Stimulated activated CD8-positive, alpha-beta memory T cell treated with anti-CD3 and anti-CD28 coated beads, Interleukin-12 subunit alpha, Interleukin-12 subunit beta, amount 100 ng/mL, for 24 hours (primary cell): ENCODE results near the gene MAPKAPK5.
"Not testable (repeated sequence)": the region's sequence is repeated elsewhere in the genome, so short reads cannot be mapped to it uniquely, and the experiment has no call there.

ENCODE experiments used
- DNase-seq: peaks from one replicate; pipeline ENCODE4 v3.0.0-alpha.2; 2020; ENCODE audit errors: extremely low read depth

MAPKAPK5 gene

DNA sequence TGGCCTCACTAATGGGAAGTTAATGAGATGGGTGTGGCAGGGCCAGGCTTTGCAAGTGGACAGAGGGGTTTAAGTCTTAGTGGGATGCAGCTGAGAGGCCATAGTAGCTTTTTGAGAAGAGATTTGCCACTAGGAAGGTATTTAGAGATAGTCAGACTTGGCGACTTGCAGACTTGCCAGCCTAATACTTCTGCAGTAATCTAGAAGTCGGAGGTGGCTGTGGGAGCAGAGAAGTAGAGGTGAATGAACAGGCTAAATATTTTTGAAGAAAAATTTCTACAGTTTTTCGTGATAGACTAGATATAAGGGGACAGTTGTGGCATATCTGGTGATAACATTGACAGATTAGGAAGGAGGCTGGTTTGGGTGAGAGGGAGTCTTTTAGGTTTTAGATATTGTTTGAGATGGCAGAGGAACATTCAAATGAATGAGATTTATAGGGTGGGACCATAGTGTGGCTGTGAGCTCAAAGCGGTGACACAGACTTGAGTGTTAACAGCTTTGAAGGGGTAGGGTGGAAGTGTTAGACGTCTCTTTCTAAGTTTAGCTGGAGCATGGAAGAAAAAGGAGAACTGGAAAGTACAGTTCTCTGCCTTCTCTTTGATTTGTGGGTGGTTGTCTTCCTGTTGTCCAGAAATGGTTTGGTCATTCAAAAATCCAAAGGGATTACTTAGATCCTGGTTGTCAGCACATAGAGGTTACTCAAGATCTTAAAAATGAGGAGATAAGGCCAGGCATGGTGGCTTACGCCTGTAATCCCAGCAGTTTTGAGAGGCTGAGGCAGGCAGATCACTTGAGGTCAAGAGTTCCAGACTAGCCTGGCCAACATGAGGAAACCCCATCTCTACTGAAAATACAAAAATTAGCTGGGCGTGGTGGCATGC is 44.9 kb downstream of the MAPKAPK5 start:
- no peak for DNase-seq

DNA sequence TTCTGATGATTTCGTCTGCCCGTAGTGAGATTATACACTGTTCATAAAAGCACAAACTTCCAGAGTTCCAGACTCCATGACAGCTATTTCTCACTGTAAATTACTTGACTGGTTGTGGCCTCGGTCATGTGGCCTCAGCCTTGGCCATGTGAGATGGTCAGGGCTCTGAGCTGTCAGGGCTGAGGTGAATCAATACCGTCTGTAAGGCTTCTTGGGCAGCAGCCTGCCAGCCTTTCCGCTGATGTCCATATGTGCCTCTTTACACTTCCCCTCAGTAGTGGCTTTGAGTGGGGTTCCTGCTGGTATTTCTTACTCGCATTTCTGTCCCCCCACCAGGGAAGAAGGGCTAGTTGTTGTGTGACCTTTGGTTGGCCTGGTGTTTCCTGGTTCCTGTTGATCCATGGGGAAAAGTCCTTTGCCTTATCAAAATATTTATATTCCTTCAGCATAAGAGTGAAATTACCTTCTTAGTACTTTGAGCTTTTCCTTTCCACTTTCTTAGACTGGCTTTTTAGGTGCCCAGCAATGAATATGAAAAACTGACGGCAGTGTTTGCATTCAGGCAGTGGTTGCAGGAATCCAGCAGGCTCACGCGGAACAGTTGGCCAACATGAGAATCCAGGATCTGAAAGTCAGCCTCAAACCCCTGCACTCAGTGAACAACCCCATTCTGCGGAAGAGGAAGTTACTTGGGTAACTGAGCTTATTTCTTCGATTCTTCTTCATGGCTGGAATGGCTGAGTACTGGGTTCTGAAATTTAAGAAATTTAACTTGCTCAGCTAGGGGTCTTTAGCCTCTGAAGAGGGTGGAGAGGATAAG is 46.1 kb downstream of the MAPKAPK5 start:
- no peak for DNase-seq

DNA sequence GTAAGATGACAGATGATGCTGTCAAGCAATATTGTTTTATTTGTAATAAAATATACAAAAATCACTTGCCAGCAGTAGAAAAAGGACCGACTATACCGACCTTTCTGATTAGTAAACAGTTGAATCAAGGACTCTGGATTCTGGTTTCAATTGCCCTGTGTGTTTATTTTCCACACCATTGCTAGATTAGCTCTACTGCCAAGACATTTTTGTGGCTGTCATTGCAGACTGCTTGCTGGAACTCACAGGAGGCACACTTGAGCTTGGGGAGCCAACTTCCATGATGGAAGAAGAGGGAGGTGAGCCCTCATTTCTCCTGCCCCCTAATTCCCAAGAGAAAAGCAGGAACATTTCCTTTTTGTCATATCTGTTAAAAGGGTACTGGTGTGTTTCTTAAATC is 51.3 kb downstream of the MAPKAPK5 start:
- no peak for DNase-seq

DNA sequence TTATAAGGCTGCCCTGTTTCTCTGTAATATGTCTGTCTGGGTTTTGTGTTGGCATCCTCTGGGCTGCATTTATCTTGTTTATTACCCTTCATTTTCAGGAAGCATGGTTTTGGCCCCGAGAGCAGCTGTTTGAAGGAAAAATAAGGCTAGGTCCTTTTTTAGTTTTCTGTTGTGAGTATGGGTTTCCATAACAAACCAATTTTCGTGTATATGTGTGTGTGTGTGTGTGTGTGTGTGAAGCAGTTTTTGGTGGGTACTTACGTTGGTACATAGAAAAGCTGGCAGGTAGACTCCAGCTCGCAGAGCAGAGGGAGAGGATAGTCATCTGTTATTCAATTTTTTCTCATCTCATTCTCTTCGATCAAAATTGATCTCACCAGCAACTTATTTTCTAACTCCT is 52.5 kb downstream of the MAPKAPK5 start:
- DNase-seq = no peak

DNA sequence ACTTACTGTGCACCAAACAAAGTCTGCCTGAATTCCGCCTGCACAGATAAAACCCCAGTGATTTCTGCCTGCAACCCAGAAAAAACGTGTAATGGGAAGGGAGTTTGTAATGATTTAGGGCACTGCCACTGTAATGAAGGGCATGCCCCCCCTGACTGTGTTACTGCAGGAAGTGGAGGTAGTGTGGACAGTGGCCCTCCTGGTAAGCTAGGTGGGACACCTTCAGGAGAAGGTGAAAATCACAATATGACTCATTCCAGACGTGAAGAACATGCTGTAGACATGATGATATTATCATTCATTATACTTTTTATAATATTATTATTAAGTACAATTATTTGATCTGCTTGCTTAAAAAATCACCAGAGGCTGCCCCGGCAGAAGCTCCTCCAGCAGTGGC is 59.2 kb downstream of the MAPKAPK5 start:
- DNase-seq = no peak

DNA sequence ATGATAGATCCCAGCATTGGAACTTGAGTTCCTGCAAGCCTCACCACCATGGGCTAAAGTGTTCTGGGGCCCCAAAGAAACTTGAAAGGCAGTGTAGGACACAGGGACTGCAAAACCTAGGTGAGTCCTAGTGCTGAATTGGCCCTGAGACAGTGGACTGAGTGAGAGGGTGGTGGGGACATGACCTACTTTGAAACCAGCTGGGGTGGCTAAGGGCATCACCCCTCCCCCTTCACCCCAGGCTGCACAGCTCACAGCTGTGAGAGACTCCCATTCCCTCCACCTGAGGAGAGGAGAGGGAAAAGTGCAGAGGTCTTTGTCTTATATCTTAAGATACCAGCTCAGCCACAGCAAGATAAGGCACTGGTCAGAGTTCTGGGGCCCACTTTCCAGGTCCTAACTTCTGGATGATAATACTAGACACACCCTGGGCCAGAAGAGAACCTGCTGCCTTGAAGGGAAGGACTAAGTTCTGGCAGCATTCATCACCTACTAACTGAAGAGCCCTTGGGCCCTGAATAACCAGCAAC is 62.5 kb downstream of the MAPKAPK5 start:
- DNase-seq = no peak

DNA sequence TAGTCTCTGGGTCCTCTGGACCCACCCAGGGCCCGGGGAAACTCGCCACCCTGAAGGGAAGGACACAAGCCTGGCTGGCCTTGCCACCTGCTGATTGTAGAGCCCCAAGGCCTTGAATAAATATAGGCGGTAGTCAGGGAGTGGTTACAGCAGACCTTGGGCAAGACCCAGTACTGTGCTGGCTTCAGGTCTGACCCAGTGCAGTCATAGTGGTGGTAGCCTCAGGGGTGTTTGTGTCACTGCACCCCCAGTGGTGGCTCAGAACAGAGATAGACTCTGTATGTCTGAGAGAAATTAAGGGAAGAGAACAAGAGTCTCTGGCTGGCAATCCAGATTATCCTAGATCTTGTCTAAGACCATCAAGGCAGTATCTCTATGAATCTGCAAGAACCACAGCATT is 63.5 kb downstream of the MAPKAPK5 start:
- DNase-seq = no peak

DNA sequence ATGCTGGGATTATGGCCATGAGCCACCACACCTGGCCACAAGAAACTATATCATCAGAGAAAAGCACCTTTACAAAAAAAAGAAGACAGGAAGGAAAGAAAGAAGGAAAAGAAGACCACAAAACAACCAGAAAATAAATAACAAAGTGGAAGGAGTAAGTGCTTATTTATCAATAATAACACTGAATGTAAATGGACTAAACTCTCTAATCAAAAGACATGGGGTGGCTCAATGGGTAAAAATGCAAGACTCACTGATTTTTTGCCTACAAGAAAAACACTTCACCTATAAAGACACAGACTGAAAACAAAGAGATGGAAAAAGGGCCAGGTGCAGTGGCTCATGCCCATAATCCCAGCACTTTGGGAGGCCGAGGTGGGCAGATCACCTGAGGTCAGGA is 65.7 kb downstream of the MAPKAPK5 start:
- no peak for DNase-seq

DNA sequence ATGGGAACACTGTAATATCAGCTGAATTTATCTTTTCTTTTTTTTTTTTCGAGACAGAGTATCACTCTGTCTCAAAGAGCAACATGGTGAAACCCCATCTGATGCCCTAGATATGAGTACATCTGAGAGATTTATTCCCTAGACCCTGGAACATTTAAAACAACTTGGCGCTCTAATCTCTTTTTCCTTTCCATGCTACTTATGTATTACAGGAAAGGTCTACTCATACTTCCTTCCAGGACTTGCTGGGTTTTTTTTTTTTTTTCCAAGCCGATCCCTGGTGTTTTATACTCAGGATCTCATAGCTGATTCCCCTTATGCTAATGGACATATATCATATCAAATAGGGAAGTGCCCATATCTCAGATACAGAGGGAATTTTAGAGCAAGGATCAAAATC is 83.1 kb downstream of the MAPKAPK5 start:
- DNase-seq = no peak

DNA sequence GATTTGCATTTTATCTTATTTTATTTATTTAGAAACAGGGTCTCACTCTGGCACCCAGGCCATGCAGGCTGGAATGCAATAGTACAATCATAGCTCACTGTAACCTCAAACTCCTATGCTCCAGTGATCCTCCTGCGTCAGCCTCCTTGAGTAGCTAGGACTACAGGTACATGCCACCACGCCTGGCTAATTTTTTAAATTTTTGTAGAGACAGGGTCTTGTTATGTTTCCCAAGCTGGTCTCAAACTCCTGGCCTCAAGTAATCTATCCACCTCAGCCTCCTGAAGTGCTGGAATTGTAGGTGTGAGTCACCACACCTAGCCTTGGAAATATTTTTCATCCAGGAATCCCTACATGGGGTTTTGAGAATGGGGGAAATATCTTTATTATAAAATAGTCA is 84.6 kb downstream of the MAPKAPK5 start:
- DNase-seq = no peak

DNA sequence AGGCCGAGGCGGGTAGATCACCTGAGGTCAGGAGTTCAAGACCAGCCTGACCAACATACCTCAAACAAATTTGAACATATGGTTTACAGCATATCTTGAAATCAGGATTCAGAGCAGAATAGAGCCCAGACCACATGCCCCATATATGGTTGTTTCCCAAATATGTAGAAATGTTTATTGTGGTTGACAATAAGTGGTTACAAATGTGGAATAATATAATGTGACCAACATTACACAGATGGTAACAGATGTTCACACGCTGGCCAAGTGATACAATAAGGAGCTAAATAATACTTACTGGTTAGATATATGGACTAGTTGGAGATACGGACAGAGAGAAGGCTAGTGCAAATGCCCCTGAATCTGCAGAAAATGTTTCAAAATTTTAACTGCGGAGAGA is 85.3 kb downstream of the MAPKAPK5 start:
- no peak for DNase-seq

DNA sequence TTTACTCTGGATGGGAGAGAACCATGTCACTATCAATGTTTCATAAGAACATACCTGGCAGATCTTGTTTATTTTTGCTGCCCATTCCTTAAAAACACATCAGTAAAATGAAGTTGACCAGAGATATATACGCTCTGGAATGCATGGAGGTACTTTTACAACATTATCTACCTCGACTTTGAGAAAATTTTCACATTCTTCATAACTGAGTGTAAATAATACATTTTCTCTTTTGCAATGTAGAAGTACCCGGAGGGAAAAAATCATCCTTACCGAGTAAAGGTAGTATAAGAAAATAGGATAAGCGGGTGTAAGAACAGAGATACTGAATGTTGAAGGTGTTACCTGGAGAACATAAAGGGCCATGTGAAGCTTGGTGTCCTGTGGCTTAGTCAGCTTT is 90.2 kb downstream of the MAPKAPK5 start:
- no peak for DNase-seq

DNA sequence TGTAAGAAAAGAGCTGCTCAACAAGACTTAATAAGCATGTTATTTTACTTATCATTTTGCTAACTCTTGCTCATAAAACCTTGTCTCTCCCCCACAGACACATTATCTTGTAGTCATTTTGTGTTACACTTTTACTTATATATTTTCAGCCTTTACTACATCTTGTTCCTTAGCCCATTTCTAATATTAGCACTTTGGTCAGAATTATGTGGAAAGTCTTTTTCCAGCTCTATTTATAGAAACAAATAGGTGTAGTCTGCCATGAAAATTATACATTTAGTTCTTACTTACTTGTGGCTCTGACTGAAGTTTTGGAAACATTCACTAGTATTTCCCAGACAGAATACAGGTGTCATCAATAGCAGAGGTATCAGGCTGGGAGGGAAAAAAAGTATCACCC is 94.8 kb downstream of the MAPKAPK5 start:
- no peak for DNase-seq

DNA sequence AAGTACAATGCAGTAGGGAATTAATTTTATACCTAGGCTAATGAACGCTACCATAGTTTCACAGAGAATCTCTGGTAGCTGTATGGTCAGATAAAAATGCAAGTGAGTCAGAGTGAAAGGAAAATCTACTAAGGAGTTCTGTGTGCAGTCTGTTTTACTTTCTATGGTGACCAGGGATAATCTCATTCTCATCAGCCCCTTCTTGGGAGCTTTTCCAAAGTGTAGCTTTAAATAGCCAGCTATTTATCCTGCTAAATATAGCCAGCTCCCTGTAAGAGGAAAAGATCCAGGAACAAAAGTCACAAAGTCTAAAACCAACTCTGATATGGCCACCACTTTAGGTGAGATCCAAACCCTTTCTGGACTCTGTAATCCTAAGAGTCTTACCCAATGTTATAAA is 95.4 kb downstream of the MAPKAPK5 start:
- no peak for DNase-seq

DNA sequence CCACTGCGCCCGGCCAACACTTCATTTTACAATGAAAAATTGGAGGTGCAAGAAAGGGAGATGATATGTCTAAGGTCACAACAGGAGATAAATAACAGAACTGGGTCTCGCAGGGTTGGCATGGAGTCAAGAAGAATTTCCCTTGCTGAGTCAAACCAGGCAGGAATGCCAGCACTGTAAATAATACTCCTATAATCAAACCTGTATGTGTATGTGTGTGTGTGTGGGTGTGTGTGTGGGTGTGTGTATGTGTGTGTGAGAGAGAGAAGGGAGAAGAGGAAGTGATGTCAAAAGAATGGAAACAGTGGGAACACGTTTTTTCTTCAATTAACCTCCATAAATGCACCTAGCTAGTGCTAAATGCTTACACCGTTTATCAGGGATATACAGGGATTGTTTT is 100.5 kb downstream of the MAPKAPK5 start:
- DNase-seq = no peak

DNA sequence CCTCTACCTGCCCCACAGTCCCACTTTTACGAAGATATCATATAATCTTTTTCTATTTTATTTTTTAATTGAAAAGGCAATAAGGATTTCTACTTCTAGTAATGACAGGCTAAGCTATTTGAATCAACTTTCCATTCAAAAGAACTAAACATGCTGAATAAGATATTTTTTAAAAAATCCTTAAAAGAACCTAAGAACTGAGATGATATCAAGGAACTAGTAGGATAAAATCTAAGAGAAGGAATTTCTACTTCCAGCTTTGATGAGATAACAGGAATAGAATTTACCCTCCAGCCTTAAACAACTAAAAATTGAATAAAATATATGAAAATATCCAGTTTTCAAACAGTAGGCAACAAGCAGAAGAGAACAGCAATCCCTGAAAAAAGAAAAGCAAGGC is 101.9 kb downstream of the MAPKAPK5 start:
- no peak for DNase-seq

DNA sequence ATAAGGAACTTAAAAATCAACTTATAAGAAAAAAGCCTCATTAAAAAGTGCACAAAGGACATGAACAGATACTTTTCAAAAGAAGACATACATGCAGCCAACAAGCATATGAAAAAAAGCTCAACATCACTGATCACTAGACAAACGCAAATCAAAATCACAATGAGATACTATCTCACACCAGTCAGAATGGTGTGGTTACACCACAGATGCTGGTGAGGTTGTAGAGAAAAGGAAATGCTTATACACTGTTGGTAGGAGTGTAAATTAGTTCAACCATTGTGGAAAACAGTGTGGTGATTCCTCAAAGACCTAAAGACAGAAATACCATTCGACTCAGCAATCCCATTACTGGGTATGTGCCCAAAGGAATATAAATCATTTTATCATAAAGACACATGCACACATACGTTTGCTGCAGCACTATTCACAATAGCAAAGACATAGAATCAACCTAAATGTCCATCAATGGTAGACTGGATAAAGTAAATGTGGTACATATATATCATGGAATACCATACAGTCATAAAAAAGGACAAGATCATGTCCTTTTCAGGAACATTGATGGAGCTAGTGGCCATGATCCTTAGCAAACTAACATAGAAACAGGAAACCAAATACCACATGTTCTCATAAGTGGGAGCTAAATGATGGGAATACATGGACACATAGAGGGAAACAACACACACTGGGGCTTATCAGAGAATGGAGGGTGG is 109.1 kb downstream of the MAPKAPK5 start:
- DNase-seq = not testable (repeated sequence)
